Left ventricle myocardium inferior (tissue), 1 donor: Measurements from ENCODE around the gene NKG7. TPM values are rescaled to one million over a fixed set of nuclear protein-coding genes. Genes with fewer than 3 reads are reported as not detected.

Experiments
- DNase-seq: peaks from one replicate; pipeline ENCODE4 v3.0.0-alpha.2; 2020
- H3K27ac ChIP-seq: fragments of 200-600 bp; replicated peaks from 2 replicates; pipeline ENCODE4 v1.8.0; 2021
- H3K27me3 ChIP-seq: fragments of 200-600 bp; 2 replicates; pipeline ENCODE4 v1.8.0; 2021; ENCODE audit warnings: low read depth
- H3K36me3 ChIP-seq: fragments of 200-600 bp; 2 replicates; pipeline ENCODE4 v1.8.0; 2021
- H3K4me1 ChIP-seq: fragments of 200-600 bp; 2 replicates; pipeline ENCODE4 v1.8.0; 2021
- H3K4me3 ChIP-seq: fragments of 200-600 bp; 2 replicates; pipeline ENCODE4 v1.8.0; 2021; ENCODE audit warnings: mild to moderate bottlenecking, moderate library complexity
- H3K9me3 ChIP-seq: fragments of 200-600 bp; replicated peaks from 2 replicates; pipeline ENCODE4 v1.8.0; 2021
- intact Hi-C: fragments of 100-400 bp; cut with micrococcal nuclease; formaldehyde crosslinking; loops from one replicate; pipeline ENCODE4 v1.11.0; 2022
- total RNA-seq: library from RNA; stranded (reverse); fragmentation: NEBNext Ultra II Directional; extraction: Animal tissue kit (Norgen Biotek cat#: 25700); gene quantifications from one replicate; pipeline ENCODE4 v1.2.1, GENCODE V29; 2021
- TF ChIP-seq, protein P1 (sequence below): fragments of 200-600 bp; IDR thresholded peaks from 2 replicates; pipeline ENCODE4 v1.8.0; 2021; ENCODE audit warnings: antibody characterized with exemption, mild to moderate bottlenecking, borderline replicate concordance
- donor health status: DM: no; HTN: yes; CAD: no; lungs with severe emphysema.

NKG7 gene
- total RNA-seq, 1 donor from 2014 or later = 1.8 TPM

DNA sequence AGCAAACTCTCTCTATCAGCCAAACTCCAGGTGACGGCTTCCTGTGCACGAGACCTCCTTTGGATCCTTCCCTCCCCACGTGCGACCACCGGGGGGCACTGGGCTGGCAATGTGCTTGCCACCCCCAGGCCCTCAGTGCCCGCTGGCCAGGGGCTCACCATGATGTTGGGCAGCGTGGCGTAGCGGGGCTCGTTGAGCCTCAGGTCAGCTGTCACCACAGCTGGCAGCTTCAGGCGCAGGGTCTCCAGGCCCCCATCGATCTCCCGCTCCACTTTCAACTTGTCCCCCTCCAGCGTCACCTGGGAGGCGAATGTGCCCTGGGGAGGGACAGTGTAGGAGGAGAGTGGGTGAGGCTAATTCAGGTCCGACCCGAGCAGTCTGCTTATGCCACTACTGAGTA is 25.7 kb downstream of the NKG7 start:
- DNase-seq = no peak

DNA sequence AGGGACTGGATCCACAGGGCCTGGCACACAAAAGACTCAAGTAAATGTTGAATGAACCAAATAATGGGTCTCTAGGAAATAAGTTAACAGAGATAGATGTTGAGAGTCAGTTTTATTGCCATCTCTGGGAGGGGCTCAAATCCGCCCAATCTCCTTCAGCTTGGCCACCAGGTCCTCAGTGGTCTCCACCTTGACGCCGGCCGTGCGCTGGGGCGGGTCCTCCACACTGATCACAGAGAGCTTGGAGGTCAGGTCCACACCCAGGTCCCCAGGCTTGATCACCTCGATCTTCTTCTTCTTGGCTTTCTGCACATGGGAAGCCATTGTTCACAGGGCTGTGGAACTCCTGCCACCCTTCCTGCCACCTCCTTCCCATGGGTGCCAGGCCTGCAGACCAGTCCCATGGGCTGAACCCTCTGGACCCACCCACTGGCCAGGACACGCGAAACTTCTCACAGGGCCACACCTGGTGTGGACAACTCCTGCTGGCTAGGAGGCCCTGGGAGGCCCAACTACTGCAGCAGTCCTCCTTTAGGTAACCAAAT is 27.3 kb downstream of the NKG7 start:
- Histone ChIP-seq H3K4me1 (peaks cover 6% of the 10 kb centered on the region), H3K27me3 (no peaks in the 10 kb centered on the region), H3K4me3 (no peak overlapping the region), H3K9me3 (no peaks in the 10 kb centered on the region), H3K36me3 (peaks cover 47% of the 10 kb centered on the region), H3K27ac (no peak overlapping the region)
- TF ChIP-seq, protein P1, sequence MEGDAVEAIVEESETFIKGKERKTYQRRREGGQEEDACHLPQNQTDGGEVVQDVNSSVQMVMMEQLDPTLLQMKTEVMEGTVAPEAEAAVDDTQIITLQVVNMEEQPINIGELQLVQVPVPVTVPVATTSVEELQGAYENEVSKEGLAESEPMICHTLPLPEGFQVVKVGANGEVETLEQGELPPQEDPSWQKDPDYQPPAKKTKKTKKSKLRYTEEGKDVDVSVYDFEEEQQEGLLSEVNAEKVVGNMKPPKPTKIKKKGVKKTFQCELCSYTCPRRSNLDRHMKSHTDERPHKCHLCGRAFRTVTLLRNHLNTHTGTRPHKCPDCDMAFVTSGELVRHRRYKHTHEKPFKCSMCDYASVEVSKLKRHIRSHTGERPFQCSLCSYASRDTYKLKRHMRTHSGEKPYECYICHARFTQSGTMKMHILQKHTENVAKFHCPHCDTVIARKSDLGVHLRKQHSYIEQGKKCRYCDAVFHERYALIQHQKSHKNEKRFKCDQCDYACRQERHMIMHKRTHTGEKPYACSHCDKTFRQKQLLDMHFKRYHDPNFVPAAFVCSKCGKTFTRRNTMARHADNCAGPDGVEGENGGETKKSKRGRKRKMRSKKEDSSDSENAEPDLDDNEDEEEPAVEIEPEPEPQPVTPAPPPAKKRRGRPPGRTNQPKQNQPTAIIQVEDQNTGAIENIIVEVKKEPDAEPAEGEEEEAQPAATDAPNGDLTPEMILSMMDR = no peak
- no peak for DNase-seq
- intact Hi-C loops = no loop called here

More for the DNA sequence above, 25.7 kb downstream of the NKG7 start:
- Histone ChIP-seq H3K9me3 (no peaks in the 10 kb centered on the region), H3K4me3 (no peak overlapping the region), H3K4me1 (no peaks in the 10 kb centered on the region), H3K27ac (no peak overlapping the region), H3K36me3 (peaks cover 63% of the 10 kb centered on the region), H3K27me3 (no peaks in the 10 kb centered on the region)
- TF ChIP-seq, protein P1 = no peak
- intact Hi-C loops = no loop called here

DNA sequence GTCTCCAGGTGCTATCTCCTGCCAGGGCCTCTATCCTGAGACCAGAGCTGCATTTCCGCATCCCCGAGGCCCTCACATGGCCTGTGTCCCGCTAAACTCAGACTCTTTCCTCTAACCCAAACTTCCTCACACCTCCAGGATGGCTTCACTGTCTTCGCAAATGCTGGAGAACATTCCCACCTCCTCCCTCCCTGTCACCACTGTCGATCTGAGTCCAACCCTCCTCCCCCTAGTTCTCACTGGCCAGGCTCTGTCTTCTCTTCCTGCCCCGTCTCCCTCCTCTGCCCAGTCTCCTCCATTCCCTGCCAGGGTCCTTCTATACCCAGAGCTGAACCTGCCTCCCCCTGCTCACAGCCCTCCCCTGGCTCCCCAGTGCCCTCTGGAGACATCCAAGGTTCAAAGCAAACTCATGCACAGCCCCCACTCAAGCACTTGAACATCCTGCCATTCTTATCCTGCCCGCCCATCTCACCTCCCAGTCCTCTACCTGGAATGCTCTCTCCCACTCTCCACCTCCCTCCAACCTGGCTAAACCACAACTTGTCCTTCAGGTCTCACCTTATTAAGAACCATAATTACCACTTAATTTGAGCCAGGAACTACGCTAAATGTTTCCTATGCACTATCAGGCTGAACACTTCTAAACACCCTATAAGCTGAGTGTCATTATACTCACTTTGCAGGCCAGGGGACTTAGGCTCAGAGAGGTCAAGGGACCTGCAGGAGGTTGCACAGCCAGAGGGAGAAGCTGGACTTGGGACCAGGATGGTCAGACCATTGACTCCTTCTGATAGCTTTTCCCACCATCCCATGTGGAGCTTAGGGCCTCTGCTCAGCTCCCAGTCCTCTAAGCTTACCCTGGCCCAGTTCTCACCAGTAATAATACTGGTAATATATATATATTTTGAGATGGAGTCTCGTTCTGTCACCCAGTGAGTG is 29.6 kb downstream of the NKG7 start:
- no peak overlapping the region for H3K4me3 ChIP-seq
- no peak for DNase-seq
- peaks cover 28% of the 10 kb centered on the region for H3K36me3 ChIP-seq
- peaks cover 20% of the 10 kb centered on the region for H3K4me1 ChIP-seq
- no peak overlapping the region for H3K27ac ChIP-seq
- intact Hi-C loops = no loop called here
- TF ChIP-seq, protein P1 = no peak
- no peaks in the 10 kb centered on the region for H3K9me3 ChIP-seq
- no peaks in the 10 kb centered on the region for H3K27me3 ChIP-seq

DNA sequence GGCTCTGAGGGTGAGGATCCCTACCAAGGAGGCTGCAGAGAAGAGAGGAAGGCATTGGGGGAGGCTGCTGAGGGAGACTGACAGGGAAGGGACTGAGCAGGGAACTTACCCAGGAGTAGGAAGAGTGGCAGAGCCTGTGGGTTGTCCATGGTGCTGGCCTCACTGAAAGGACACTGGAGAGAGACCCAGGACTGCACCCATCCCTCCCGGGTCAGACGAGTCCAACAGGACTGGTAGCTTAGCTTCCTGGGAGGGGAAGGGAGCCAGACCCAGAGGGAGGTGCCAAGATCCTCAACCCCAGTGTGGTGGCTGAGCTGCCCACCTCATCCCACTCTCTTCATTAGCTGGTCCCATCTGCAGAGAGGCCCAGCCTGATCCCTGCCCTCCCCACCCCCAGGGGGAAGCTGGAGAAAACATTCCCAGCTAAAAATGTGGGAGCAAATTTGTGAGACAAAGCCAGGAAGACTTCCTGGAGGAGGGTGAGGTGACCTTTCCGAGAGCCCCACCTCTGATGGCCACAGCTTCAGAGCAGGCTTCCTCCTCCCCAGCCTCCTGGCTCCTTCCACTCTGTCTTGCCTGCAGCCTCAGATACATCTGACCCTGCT is 30.4 kb downstream of the NKG7 start, which contains the start of gene VSIG10L:
VSIG10L (minus strand) TSS at position 164 of the 605 bp plus-strand sequence; CDS start at position 149, 15 bp downstream.
- intact Hi-C loops = no loop called here
- TF ChIP-seq, protein P1 = no peak
- Histone ChIP-seq H3K27me3 (no peaks in the 10 kb centered on the region), H3K4me1 (peaks cover 20% of the 10 kb centered on the region), H3K36me3 (peaks cover 19% of the 10 kb centered on the region), H3K9me3 (no peaks in the 10 kb centered on the region), H3K27ac (no peak within 1 kb of the TSS), H3K4me3 (no peak within 1 kb of the TSS)
- DNase-seq = no peak

DNA sequence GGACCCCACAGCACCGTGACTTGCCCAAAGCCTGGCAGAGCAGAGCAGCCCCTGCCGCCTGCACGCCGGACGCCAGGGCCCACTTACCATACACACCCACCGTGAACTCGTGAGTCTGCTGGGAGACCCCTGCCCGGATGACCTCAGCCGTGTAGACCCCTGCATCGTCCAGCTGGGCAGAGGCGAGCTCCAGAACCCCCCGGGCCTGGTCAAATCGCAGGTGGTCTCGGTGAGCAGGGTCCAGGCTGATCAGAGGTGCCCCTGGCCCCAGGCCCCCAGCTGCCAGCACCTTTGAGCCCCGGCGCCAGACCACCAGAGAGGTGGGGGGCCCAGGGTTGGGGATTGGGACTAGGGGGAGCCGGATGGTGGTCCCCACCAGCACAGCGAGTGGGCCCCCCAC is 31.4 kb downstream of the NKG7 start:
- TF ChIP-seq, protein P1 = no peak
- H3K27me3 ChIP-seq = no peaks in the 10 kb centered on the region
- intact Hi-C loops = no loop called here
- peaks cover 20% of the 10 kb centered on the region for H3K4me1 ChIP-seq
- H3K36me3 ChIP-seq = peaks cover 9% of the 10 kb centered on the region
- H3K9me3 ChIP-seq = no peaks in the 10 kb centered on the region
- no peak for DNase-seq
- H3K27ac ChIP-seq = no peak overlapping the region
- H3K4me3 ChIP-seq = no peak overlapping the region
